Activated T-helper 17 cell treated with anti-CD3 and anti-CD28 coated beads, Interleukin-2, amount 50 U/mL, for 72 hours (primary cell): ENCODE data around the gene NRIP1. TPM values are rescaled to one million over a fixed set of nuclear protein-coding genes. Genes with fewer than 3 reads are reported as not detected.
"Not testable (repeated sequence)": the region's sequence is repeated elsewhere in the genome, so short reads cannot be mapped to it uniquely, and the experiment has no call there.

Source experiments
- ATAC-seq: fragments of 150-1000 bp; cut with Tn5 transposase; replicated peaks from 2 replicates; pipeline ENCODE4 v1.10.0; 2021; ENCODE audit warnings: mild to moderate bottlenecking, moderate library complexity
- H3K27ac Mint-ChIP-seq: one replicate; pipeline ENCODE4 v1.8.0; 2022; ENCODE audit warnings: mixed read lengths
- H3K27me3 Mint-ChIP-seq: one replicate; pipeline ENCODE4 v1.8.0; 2022; ENCODE audit warnings: mixed read lengths
- H3K36me3 Mint-ChIP-seq: one replicate; pipeline ENCODE4 v1.8.0; 2022; ENCODE audit warnings: low read depth, mild to moderate bottlenecking, mixed read lengths
- H3K4me1 Mint-ChIP-seq: one replicate; pipeline ENCODE4 v1.8.0; 2022; ENCODE audit warnings: mixed read lengths
- H3K4me3 Mint-ChIP-seq: one replicate; pipeline ENCODE4 v1.8.0; 2022; ENCODE audit warnings: mild to moderate bottlenecking, mixed read lengths
- H3K9me3 Mint-ChIP-seq: one replicate; pipeline ENCODE4 v1.8.0; 2022; ENCODE audit warnings: mixed read lengths
- total RNA-seq, 2 donors: library from RNA; stranded (reverse); gene quantifications; one replicate each; pipeline ENCODE4 v1.2.3, GENCODE V29; 2022

Gene NRIP1
- total RNA-seq, 2 donors from 2014 or later, result 6.9 to 7.6 TPM

DNA sequence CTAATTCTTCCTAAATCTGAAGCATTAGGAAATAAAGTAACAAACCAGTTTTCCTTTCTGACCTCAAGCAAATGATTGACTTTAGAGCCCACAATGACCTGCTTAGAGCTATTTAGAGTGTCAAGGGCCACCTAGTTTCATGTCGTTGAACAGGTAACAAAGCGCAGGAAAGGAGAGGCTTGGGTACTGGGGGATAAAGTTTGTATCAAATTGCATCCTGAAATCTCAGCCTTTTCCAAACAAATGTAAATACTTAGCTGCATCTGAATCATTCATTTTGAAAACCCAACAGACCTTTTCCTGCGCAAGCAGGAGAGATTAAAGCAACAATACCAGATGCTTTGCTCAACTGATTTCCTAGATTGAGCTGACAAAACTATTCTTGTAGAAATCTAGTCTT is 121.2 kb downstream of the NRIP1 start:
- ATAC-seq, result no peak
- Mint-ChIP-seq H3K27me3 (peaks cover 6% of the 10 kb centered on the region), H3K27ac (no peak overlapping the region), H3K4me1 (no peaks in the 10 kb centered on the region), H3K9me3 (peaks cover 1% of the 10 kb centered on the region), H3K4me3 (no peak overlapping the region), H3K36me3 (no peaks in the 10 kb centered on the region)

DNA sequence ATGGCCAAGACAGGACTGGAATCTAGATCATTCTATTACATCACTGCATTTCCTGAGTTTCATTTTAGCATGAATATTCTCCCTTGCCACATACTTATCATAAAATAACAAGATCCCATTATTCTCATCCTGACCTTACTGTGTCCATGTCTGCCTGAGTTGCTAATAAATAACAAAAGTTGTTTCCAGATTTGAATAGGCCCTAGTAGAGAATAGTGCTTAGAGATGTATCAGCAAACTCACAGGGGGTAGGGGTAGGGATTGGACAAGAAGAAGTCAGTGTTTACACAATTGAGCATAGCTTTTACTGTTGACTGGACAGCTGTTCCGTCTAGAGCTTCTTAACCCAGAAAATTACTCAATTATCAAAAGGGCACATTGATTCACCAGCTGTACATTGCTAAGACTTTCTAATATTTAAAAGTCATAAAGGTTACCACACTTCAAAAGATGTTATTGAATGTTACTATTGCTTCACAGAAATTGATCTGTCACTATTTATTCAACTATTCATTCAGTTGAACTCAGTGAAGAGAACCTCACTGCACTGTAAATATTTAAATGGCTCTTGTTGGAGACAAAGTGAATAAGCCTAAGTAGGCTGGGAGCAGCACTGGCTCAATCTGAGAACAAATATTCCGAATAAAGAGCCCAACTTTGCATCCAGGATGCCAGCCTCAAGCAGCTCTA is 121.9 kb downstream of the NRIP1 start:
- ATAC-seq, result no peak
- Mint-ChIP-seq H3K27ac (no peak overlapping the region), H3K4me3 (no peak overlapping the region), H3K9me3 (peaks cover 3% of the 10 kb centered on the region), H3K4me1 (no peaks in the 10 kb centered on the region), H3K27me3 (peaks cover 6% of the 10 kb centered on the region), H3K36me3 (no peaks in the 10 kb centered on the region)

DNA sequence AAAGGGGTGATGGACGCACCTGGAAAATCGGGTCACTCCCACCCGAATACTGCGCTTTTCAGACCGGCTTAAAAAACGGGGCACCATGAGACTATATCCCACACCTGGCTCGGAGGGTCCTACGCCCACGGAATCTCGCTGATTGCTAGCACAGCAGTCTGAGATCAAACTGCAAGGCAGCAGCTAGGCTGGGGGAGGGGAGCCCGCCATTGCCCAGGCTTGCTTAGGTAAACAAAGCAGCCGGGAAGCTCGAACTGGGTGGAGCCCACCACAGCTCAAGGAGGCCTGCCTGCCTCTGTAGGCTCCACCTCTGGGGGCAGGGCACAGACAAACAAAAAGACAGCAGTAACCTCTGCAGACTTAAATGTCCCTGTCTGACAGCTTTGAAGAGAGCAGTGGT is 137.5 kb downstream of the NRIP1 start:
- H3K27ac Mint-ChIP-seq, H3K27me3 Mint-ChIP-seq, H3K36me3 Mint-ChIP-seq, H3K9me3 Mint-ChIP-seq, H3K4me3 Mint-ChIP-seq, H3K4me1 Mint-ChIP-seq, ATAC-seq: not testable (repeated sequence)

DNA sequence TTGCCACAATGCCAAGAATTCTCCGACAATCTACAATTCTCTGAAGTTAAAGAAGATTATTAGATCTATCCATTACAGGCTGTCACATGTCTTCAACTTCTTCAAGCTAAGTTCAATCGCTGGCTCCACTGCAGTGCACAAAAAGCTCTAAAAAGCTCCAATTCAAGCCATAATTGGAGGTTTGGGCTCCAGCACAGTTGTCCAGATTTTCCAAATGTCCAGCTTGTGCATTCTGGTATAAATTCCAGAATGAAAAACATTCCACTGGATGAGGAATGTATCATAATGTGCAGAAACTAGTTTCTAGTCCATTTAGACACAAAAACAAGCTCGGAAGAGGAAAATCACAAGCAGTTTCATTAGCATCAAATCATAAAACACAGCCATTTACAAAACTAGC is 138.6 kb downstream of the NRIP1 start:
- H3K4me3 Mint-ChIP-seq, result no peak overlapping the region
- H3K4me1 Mint-ChIP-seq, result no peaks in the 10 kb centered on the region
- no peak for ATAC-seq
- peaks cover 4% of the 10 kb centered on the region for H3K27me3 Mint-ChIP-seq
- no peaks in the 10 kb centered on the region for H3K36me3 Mint-ChIP-seq
- H3K9me3 Mint-ChIP-seq, result no peaks in the 10 kb centered on the region
- no peak overlapping the region for H3K27ac Mint-ChIP-seq

DNA sequence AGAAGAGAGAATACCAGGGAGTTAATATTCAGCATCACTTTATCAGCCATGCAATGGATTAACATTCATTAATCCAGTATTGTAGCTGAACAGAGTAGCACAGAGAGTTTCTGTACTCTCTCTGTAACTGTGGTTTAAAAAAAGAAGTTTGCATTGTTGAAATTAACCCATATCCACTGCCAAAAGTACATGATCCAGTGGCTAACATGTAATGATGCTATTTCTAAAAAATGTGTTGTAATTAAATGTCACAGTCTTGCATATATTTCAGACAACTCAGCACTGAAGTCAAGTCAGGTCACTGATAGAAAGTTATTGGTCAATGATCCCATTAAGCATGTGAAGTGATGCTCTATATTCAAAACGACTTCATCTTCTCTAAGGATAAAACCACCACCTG is 141.3 kb downstream of the NRIP1 start:
- H3K36me3 Mint-ChIP-seq, result no peaks in the 10 kb centered on the region
- ATAC-seq, result no peak
- H3K9me3 Mint-ChIP-seq, result no peaks in the 10 kb centered on the region
- H3K4me3 Mint-ChIP-seq, result no peak overlapping the region
- H3K4me1 Mint-ChIP-seq, result no peaks in the 10 kb centered on the region
- peaks cover 4% of the 10 kb centered on the region for H3K27me3 Mint-ChIP-seq
- H3K27ac Mint-ChIP-seq, result no peak overlapping the region

DNA sequence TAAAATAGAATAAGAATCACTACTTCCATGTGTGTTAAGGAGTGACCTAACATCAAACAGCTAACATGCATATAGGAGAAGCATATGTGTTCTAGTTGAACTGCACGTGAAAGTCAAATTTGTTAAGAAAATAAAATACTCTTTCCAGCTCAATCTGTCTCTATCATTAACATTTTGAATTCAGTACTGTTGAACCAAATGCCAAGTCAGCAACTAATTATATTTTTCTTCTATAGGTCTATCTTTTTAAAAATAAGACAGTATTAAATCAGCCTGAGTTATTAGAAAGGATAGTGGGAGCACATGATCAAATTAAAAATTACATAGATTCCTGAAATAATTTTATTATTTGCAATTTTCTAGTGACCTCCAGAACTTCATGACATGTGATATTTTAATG is 141.8 kb downstream of the NRIP1 start:
- no peak overlapping the region for H3K27ac Mint-ChIP-seq
- H3K4me1 Mint-ChIP-seq, result no peaks in the 10 kb centered on the region
- H3K36me3 Mint-ChIP-seq, result no peaks in the 10 kb centered on the region
- H3K9me3 Mint-ChIP-seq, result no peaks in the 10 kb centered on the region
- no peak overlapping the region for H3K4me3 Mint-ChIP-seq
- no peak for ATAC-seq
- peaks cover 4% of the 10 kb centered on the region for H3K27me3 Mint-ChIP-seq

DNA sequence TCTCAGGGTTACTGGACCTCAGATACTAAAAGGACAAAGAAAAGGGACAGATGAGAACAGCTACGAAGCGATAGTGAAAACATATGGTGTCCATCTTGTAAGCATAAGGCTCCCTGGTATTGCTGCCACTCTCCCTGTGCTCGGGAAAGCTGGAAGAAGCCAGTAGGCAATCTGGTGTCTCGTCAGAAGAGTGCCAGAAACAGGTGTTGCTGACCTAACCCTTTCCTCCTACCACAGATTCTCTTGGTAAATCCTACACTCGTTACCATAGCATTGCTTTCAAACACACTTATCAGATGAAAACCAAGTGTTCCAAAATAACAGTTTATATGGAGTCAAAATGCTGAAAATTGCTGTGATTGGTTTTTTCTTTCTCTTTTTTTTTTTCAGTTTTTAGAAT is 146.3 kb downstream of the NRIP1 start:
- ATAC-seq, result no peak
- no peaks in the 10 kb centered on the region for H3K4me1 Mint-ChIP-seq
- H3K27ac Mint-ChIP-seq, result no peak overlapping the region
- H3K36me3 Mint-ChIP-seq, result no peaks in the 10 kb centered on the region
- H3K9me3 Mint-ChIP-seq, result no peaks in the 10 kb centered on the region
- H3K27me3 Mint-ChIP-seq, result no peaks in the 10 kb centered on the region
- no peak overlapping the region for H3K4me3 Mint-ChIP-seq

DNA sequence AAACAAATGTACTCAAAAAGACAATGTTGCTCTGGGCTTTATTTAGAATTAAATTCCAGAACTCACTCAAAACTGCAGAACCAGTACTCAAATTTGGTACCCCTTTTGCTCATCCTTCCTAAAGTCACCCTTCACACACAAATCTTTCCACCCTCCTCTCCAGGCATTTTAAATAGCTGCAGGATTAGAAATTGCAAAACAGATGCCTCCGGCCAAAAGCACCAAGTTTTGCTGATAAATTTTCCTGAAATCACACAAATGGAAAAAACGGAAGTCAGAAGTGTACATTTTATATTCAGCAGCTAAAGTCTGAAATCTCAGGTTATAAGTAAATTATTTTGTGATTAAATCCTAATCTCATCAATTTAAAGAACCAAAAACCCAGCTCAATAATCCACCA is 147.0 kb downstream of the NRIP1 start:
- Mint-ChIP-seq H3K27me3 (no peaks in the 10 kb centered on the region), H3K9me3 (no peaks in the 10 kb centered on the region), H3K4me3 (no peak overlapping the region), H3K4me1 (no peaks in the 10 kb centered on the region), H3K36me3 (no peaks in the 10 kb centered on the region), H3K27ac (no peak overlapping the region)
- ATAC-seq, result no peak

DNA sequence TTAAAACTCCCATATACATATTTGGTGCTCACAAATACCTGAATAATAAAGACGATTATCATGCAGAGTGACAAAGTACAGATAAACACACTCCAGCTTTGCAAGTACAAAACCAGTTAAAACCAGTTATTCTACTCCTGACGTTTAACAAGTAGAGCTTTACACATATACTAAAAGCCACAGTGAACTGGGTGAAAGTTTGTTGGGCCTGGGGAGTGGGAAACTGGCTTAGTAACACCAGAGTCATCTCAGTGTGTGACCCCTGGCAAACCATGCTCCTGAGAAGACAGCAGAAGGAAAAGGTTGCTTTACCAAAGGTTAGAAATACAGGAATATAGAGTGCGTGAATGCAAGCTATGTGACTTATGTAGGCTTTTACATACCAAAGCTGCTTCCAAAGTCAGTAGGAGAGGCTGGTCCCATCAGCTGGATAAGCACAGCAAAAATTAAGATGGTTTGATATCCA is 148.1 kb downstream of the NRIP1 start:
- Mint-ChIP-seq H3K4me1 (no peaks in the 10 kb centered on the region), H3K27ac (no peak overlapping the region), H3K9me3 (no peaks in the 10 kb centered on the region), H3K4me3 (no peak overlapping the region), H3K36me3 (no peaks in the 10 kb centered on the region), H3K27me3 (no peaks in the 10 kb centered on the region)
- no peak for ATAC-seq

DNA sequence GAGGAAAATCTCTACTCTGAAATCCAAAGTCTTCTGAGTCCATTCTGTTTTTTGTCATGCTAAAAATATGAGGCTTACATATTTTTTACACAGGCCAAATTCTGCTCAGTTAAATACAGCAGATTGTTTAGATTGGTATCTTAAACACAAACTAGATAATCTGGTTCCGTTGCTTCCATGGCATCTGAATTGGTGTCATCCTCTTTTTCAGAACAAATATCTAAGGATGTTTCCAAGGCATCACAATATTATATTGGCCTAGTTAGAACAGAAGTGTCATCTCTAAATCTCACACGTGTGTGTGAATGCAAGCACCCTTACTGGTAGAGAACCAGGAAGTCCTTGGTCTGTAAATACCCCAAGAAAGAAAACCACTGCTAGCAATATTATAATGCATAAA is 151.2 kb downstream of the NRIP1 start:
- ATAC-seq, result no peak
- Mint-ChIP-seq H3K4me3 (no peak overlapping the region), H3K4me1 (no peaks in the 10 kb centered on the region), H3K36me3 (no peaks in the 10 kb centered on the region), H3K27ac (no peak overlapping the region), H3K9me3 (no peaks in the 10 kb centered on the region), H3K27me3 (peaks cover 5% of the 10 kb centered on the region)

DNA sequence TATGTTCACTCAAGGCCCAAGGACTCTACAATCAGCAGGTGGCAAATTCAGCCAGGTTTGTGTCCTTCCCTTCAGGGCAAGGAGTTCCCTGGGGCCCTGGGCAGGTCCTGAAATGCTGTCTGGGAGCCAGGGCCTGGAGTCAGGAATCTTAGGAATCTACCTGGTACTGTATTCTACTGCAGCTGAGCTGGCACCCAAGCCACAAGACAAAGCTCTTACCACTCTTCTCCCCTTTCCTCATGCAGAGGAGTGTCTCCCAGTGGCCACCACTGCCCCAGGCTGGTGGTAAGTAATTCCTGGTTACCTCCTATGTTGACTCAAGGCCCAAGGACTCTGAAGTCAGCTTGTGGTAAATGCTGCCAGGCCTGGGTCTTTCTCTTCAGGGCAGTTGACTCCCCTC is 153.4 kb downstream of the NRIP1 start:
- H3K4me1 Mint-ChIP-seq, result no peaks in the 10 kb centered on the region
- H3K27me3 Mint-ChIP-seq, result peaks cover 5% of the 10 kb centered on the region
- no peaks in the 10 kb centered on the region for H3K36me3 Mint-ChIP-seq
- no peaks in the 10 kb centered on the region for H3K9me3 Mint-ChIP-seq
- H3K27ac Mint-ChIP-seq, result no peak overlapping the region
- ATAC-seq, result no peak
- no peak overlapping the region for H3K4me3 Mint-ChIP-seq
